ENCODE data around the gene CHURC1. TPM values are rescaled to one million over a fixed set of nuclear protein-coding genes. Genes with fewer than 3 reads are reported as not detected.

The CHURC1 gene
- total RNA-seq, 1 experiment from 2014 or later = 52.4 TPM

DNA sequence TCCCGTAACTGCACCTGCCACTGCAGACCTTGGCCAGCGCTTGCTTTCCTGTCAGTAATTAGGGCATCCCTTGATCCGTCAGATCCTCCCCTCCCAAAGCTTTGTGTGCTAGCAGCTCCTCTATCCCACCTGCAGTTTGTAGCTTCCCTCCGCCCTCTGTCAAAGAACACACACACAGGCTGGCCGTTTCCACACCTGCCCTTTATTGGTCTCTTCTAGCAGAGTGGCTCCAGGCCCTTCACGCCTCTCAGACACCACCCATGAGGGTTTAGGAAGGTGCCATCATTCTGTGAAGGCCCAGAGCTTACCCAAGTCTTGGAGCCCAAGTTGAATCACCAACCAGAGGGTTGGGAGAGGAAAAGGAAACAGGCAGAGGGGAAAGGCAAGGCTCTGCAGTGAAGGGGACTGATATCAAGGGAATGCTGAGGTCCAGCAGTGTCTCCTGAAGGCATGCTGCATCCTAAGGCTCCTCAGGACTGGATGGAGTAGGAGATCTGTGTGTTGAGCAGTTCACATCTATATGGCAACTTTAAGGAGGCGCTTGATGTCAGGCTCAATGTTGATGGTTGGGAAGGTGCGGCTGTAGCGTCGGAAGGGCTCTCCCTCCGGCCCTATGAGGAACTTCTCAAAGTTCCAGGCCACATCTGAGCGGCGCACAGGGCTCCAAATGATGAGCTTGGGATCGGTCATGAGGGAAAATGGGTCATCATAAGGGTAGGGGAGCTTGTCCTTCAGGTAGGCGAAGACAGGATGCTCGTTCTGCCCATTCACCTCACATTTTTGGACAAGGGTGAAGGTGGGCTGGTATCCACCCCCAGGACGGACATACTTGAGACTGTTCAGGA is 24.9 kb downstream of the CHURC1 start:
- H3K27me3 Mint-ChIP-seq (ENCODE audit: low read depth) = no peaks in the 10 kb centered on the region
- H3K27ac Mint-ChIP-seq = no peak overlapping the region
- DNase-seq (ENCODE audit: low spot score) = no peak
- H3K36me3 Mint-ChIP-seq = peaks cover 9% of the 10 kb centered on the region; the same call in 1 of the 2 replicates
- CTCF ChIA-PET = interaction anchor here (0.7 to 1.7 kb wide), 4 partner anchors 14 to 178 kb away, joined by 3 to 8 read pairs (median 4); no protein-coding TSS in a partner anchor
- ATAC-seq = no peak
- H3K9me3 Mint-ChIP-seq = no peaks in the 10 kb centered on the region
- POLR2A ChIA-PET = interaction anchor here (1.4 kb wide), 1 partner anchor 22 kb away, joined by 4 read pairs; no protein-coding TSS in a partner anchor
- no peak overlapping the region for H3K4me3 Mint-ChIP-seq
- peaks cover 20% of the 10 kb centered on the region for H3K4me1 Mint-ChIP-seq
- TF ChIP-seq, protein P1, sequence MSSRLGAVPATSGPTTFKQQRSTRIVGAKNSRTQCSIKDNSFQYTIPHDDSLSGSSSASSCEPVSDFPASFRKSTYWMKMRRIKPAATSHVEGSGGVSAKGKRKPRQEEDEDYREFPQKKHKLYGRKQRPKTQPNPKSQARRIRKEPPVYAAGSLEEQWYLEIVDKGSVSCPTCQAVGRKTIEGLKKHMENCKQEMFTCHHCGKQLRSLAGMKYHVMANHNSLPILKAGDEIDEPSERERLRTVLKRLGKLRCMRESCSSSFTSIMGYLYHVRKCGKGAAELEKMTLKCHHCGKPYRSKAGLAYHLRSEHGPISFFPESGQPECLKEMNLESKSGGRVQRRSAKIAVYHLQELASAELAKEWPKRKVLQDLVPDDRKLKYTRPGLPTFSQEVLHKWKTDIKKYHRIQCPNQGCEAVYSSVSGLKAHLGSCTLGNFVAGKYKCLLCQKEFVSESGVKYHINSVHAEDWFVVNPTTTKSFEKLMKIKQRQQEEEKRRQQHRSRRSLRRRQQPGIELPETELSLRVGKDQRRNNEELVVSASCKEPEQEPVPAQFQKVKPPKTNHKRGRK (CRISPR knock-in tag; IDR thresholded peaks at IDR 0.05; ENCODE audit: borderline replicate concordance) = no peak
- TF ChIP-seq ZBTB21 (CRISPR knock-in tag; IDR thresholded peaks at IDR 0.05; ENCODE audit: borderline replicate concordance) (no peak), SP1 (CRISPR knock-in tag; conservative IDR thresholded peaks at IDR 0.05) (no peak), FOXK1 (CRISPR knock-in tag; IDR thresholded peaks at IDR 0.05) (no peak), ZNF423 (CRISPR knock-in tag; IDR thresholded peaks at IDR 0.05) (no peak), HMGA2 (CRISPR knock-in tag; IDR thresholded peaks at IDR 0.05) (no peak), JUN (CRISPR knock-in tag; IDR thresholded peaks at IDR 0.05) (no peak)
- TF ChIP-seq, protein P2, sequence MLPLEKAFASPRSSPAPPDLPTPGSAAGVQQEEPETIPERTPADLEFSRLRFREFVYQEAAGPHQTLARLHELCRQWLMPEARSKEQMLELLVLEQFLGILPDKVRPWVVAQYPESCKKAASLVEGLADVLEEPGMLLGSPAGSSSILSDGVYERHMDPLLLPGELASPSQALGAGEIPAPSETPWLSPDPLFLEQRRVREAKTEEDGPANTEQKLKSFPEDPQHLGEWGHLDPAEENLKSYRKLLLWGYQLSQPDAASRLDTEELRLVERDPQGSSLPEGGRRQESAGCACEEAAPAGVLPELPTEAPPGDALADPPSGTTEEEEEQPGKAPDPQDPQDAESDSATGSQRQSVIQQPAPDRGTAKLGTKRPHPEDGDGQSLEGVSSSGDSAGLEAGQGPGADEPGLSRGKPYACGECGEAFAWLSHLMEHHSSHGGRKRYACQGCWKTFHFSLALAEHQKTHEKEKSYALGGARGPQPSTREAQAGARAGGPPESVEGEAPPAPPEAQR (CRISPR knock-in tag; IDR thresholded peaks at IDR 0.05) = no peak
- TF ChIP-seq, protein P3, sequence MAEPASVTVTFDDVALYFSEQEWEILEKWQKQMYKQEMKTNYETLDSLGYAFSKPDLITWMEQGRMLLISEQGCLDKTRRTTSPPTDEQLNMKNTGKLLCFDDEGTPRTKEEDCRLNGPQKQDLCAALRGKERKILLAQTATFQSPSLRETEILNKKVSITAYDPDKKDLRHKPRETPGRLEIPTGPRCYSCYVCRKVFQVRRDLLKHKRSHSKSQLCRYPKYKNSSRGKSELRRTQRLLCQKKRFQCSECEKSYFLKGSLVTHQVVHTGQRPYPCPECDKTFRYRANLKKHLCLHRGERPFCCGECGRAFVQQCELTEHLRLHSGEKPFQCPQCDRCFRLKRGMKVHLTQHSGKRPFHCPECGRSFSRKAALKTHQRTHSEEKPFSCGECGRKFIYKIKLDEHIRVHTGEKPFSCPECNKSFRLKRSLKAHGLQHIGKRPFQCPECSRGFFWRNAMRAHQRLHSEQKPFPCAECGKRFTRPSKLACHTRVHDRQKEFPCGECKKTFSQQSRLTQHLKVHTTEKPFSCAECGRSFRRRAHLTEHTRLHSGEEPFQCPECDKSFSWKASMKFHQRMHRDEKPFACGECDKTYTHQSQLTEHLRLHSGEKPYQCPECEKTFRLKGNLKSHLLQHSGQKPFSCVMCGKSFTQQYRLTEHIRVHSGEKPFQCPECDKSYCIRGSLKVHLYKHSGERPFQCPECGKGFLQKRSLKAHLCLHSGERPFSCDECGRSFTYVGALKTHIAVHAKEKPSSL (CRISPR knock-in tag; conservative IDR thresholded peaks at IDR 0.05) = no peak
- TF ChIP-seq, protein P4, sequence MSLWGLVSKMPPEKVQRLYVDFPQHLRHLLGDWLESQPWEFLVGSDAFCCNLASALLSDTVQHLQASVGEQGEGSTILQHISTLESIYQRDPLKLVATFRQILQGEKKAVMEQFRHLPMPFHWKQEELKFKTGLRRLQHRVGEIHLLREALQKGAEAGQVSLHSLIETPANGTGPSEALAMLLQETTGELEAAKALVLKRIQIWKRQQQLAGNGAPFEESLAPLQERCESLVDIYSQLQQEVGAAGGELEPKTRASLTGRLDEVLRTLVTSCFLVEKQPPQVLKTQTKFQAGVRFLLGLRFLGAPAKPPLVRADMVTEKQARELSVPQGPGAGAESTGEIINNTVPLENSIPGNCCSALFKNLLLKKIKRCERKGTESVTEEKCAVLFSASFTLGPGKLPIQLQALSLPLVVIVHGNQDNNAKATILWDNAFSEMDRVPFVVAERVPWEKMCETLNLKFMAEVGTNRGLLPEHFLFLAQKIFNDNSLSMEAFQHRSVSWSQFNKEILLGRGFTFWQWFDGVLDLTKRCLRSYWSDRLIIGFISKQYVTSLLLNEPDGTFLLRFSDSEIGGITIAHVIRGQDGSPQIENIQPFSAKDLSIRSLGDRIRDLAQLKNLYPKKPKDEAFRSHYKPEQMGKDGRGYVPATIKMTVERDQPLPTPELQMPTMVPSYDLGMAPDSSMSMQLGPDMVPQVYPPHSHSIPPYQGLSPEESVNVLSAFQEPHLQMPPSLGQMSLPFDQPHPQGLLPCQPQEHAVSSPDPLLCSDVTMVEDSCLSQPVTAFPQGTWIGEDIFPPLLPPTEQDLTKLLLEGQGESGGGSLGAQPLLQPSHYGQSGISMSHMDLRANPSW (CRISPR knock-in tag; conservative IDR thresholded peaks at IDR 0.05; ENCODE audit: low read depth) = no peak

DNA sequence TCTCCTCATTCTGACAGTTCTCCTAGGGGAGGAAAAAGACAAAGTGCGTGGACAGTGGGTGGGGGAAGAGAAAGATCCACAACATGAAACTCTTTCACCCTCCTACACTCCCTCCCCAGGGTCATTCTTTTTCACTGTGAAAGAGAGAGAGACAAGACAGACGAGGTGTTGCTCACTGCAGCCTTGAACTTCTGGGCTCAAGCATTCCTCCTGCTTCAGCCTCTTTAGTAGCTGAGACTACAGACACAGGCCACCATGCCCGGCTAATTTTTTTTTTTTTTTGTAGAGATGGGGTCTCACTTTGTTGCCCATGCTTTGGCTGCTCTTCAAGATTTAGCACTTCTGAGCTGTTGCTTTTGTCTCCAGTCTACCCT is 25.5 kb downstream of the CHURC1 start:
- peaks cover 4% of the 10 kb centered on the region; the same call in 1 of the 2 replicates for H3K36me3 Mint-ChIP-seq
- H3K4me3 Mint-ChIP-seq = no peak overlapping the region
- TF ChIP-seq, protein P5, sequence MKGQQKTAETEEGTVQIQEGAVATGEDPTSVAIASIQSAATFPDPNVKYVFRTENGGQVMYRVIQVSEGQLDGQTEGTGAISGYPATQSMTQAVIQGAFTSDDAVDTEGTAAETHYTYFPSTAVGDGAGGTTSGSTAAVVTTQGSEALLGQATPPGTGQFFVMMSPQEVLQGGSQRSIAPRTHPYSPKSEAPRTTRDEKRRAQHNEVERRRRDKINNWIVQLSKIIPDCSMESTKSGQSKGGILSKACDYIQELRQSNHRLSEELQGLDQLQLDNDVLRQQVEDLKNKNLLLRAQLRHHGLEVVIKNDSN (CRISPR knock-in tag; IDR thresholded peaks at IDR 0.05) = no peak
- no peak for TF ChIP-seq TCF7 (CRISPR knock-in tag; IDR thresholded peaks at IDR 0.05; ENCODE audit: low read depth)
- TF ChIP-seq, protein P6, sequence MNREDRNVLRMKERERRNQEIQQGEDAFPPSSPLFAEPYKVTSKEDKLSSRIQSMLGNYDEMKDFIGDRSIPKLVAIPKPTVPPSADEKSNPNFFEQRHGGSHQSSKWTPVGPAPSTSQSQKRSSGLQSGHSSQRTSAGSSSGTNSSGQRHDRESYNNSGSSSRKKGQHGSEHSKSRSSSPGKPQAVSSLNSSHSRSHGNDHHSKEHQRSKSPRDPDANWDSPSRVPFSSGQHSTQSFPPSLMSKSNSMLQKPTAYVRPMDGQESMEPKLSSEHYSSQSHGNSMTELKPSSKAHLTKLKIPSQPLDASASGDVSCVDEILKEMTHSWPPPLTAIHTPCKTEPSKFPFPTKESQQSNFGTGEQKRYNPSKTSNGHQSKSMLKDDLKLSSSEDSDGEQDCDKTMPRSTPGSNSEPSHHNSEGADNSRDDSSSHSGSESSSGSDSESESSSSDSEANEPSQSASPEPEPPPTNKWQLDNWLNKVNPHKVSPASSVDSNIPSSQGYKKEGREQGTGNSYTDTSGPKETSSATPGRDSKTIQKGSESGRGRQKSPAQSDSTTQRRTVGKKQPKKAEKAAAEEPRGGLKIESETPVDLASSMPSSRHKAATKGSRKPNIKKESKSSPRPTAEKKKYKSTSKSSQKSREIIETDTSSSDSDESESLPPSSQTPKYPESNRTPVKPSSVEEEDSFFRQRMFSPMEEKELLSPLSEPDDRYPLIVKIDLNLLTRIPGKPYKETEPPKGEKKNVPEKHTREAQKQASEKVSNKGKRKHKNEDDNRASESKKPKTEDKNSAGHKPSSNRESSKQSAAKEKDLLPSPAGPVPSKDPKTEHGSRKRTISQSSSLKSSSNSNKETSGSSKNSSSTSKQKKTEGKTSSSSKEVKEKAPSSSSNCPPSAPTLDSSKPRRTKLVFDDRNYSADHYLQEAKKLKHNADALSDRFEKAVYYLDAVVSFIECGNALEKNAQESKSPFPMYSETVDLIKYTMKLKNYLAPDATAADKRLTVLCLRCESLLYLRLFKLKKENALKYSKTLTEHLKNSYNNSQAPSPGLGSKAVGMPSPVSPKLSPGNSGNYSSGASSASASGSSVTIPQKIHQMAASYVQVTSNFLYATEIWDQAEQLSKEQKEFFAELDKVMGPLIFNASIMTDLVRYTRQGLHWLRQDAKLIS (CRISPR knock-in tag; IDR thresholded peaks at IDR 0.05; ENCODE audit: borderline replicate concordance) = no peak
- no peaks in the 10 kb centered on the region for H3K9me3 Mint-ChIP-seq
- CTCF ChIA-PET = interaction anchor here (1.7 kb wide), 1 partner anchor 13 kb away, joined by 8 read pairs; no protein-coding TSS in a partner anchor
- no peaks in the 10 kb centered on the region for H3K27me3 Mint-ChIP-seq (ENCODE audit: low read depth)
- DNase-seq (ENCODE audit: low spot score) (no peak), ATAC-seq (no peak)
- no peak overlapping the region for H3K27ac Mint-ChIP-seq
- peaks cover 24% of the 10 kb centered on the region for H3K4me1 Mint-ChIP-seq
- POLR2A ChIA-PET = interaction anchor here (1.4 kb wide), 1 partner anchor 21 kb away, joined by 4 read pairs; no protein-coding TSS in a partner anchor
